Type B pancreatic cell (in vitro differentiated cells): ENCODE measurements around the gene TAF15. TPM values are rescaled to one million over a fixed set of nuclear protein-coding genes. Genes with fewer than 3 reads are reported as not detected.

Source experiments
- DNase-seq: peaks from one replicate; pipeline ENCODE4 v3.0.0; 2021; ENCODE audit warnings: mixed read lengths; ENCODE audit not compliant: unreplicated experiment; ENCODE audit errors: extremely low spot score
- H3K27ac Mint-ChIP-seq: 2 replicates; pipeline ENCODE4 v1.8.0; 2021; ENCODE audit warnings: mild to moderate bottlenecking, mixed read lengths
- H3K27me3 Mint-ChIP-seq: 2 replicates; pipeline ENCODE4 v1.8.0; 2021; ENCODE audit warnings: mixed read lengths
- H3K36me3 Mint-ChIP-seq: 2 replicates; pipeline ENCODE4 v1.8.0; 2021; ENCODE audit warnings: mixed read lengths
- H3K4me1 Mint-ChIP-seq: one replicate; pipeline ENCODE4 v1.8.0; 2021; ENCODE audit warnings: mixed read lengths; ENCODE audit not compliant: unreplicated experiment
- H3K4me3 Mint-ChIP-seq: 2 replicates; pipeline ENCODE4 v1.8.0; 2021; ENCODE audit warnings: mild to moderate bottlenecking, mixed read lengths
- H3K9me3 Mint-ChIP-seq: 2 replicates; pipeline ENCODE4 v1.8.0; 2021; ENCODE audit warnings: mixed read lengths
- CTCF ChIP-seq: fragments of 200-600 bp; sonication (generic); conservative IDR thresholded peaks from 2 replicates; pipeline ENCODE4 v1.5.0; 2021; ENCODE audit warnings: antibody characterized with exemption, mild to moderate bottlenecking
- total RNA-seq: library from RNA; stranded (reverse); gene quantifications from 2 replicates; pipeline ENCODE4 v1.2.1, GENCODE V29; 2021; ENCODE audit warnings: low replicate concordance

Gene TAF15
- total RNA-seq, 1 donor from 2014 or later, result 223 TPM

GRCh38 chr17:35775583-35775982, 33.7 kb upstream of the TAF15 start:
- Mint-ChIP-seq H3K4me1 (peaks cover 26% of the 10 kb centered on the region), H3K9me3 (no peaks in the 10 kb centered on the region), H3K27me3 (peaks cover 17% of the 10 kb centered on the region), H3K36me3 (no peaks in the 10 kb centered on the region), H3K27ac (no peak overlapping the region), H3K4me3 (no peak overlapping the region)
- TF ChIP-seq CTCF, result no peak
- no peak for DNase-seq

DNA sequence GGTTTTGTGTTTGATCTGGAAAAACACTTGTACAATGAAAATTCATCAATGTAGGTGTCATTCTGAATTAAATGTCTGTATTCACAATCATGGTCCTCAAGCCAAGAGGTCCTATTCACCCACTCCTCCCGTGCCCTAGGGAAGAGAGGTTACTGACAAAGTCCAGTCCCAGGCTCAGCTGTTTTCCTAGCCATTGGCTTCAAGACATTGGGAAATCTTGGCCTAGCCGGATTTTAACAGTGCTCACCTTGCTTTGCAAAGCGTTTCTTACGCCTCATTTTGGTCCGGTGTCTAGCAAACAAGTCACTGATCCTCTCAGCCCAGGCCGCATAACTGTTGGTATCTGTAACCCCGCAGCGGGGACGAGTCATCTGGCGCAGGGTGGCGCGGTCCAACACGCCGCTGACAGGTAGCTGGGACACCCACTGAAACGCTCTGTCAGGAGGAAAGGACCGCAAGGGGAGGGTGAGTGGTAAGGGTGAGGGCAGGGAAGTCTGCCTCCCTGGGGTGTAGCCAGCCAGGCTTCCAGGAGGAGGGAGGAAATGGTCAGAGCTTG, 30.6 kb upstream of the TAF15 start:
- H3K4me3 Mint-ChIP-seq, result no peak overlapping the region
- DNase-seq, result no peak
- no peak for TF ChIP-seq CTCF
- no peaks in the 10 kb centered on the region for H3K36me3 Mint-ChIP-seq
- H3K27ac Mint-ChIP-seq, result no peak overlapping the region
- H3K4me1 Mint-ChIP-seq, result peaks cover 23% of the 10 kb centered on the region
- H3K9me3 Mint-ChIP-seq, result no peaks in the 10 kb centered on the region
- peaks cover 19% of the 10 kb centered on the region for H3K27me3 Mint-ChIP-seq

GRCh38 chr17:35780950-35781349, 28.3 kb upstream of the TAF15 start:
- Mint-ChIP-seq H3K27me3 (peaks cover 17% of the 10 kb centered on the region), H3K9me3 (no peaks in the 10 kb centered on the region), H3K36me3 (no peaks in the 10 kb centered on the region), H3K4me3 (no peak overlapping the region), H3K4me1 (peaks cover 10% of the 10 kb centered on the region), H3K27ac (no peak overlapping the region)
- no peak for TF ChIP-seq CTCF
- DNase-seq, result no peak

DNA sequence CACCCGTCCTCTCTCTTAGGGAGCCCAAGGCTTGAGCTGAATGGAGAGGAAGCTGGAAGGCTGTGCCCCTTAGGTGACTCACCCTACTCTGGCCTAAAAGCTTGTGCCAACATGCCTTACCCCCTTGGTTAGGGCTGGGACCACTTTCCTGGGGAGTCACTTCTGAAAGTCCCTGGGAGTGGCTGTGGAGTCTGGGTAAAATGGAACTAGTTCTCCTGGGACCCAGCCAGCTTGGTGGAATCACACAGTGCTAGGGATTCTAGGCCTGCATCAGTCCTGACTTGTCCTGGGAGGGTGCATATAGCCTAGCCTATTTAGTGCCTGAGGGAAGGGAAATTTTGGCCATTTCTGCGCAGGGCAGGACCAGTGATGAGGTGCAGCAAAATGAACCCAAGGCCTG, 24.4 kb upstream of the TAF15 start:
- Mint-ChIP-seq H3K36me3 (no peaks in the 10 kb centered on the region), H3K27ac (no peak overlapping the region), H3K4me3 (no peak overlapping the region), H3K27me3 (peaks cover 26% of the 10 kb centered on the region), H3K9me3 (no peaks in the 10 kb centered on the region), H3K4me1 (peaks cover 27% of the 10 kb centered on the region)
- DNase-seq, result no peak
- TF ChIP-seq CTCF, result no peak

DNA sequence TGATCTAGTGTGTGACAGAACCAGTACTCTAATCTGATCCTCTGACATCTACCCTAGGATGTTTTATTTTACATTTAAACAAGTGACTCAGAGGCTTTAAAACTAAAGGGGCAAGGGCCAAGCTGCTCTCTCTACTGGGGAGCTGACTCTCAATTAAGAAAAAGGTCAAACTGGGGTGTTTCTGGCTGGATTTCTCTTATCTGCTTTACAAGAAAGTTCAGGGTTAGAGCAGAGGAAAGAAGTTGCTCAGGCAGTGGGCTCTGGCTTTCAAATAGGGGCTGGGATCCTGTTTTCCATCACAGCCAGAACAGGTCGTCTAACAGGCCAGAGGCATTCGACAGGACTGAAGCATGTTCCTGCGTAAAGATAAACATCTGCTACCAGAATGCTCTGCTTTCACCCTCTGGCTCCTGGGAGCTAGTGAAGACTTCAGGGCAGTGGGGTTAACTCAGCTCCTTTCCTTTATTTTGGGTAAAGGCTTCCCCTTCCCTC, 22.3 kb upstream of the TAF15 start:
- Mint-ChIP-seq H3K9me3 (no peaks in the 10 kb centered on the region), H3K36me3 (no peaks in the 10 kb centered on the region), H3K4me1 (peaks cover 22% of the 10 kb centered on the region), H3K27me3 (peaks cover 34% of the 10 kb centered on the region), H3K4me3 (no peak overlapping the region), H3K27ac (peak overlapping the region; percentile 47)
- no peak for TF ChIP-seq CTCF
- no peak for DNase-seq
